Measurements from ENCODE around the gene UGT2B7. TPM values are rescaled to one million over a fixed set of nuclear protein-coding genes. Genes with fewer than 3 reads are reported as not detected.
A peak's percentile ranks its signal among the peaks of the same experiment; 100 is the strongest.

UGT2B7 gene
- total RNA-seq, 1 experiment from 2014 or later, result not detected

DNA sequence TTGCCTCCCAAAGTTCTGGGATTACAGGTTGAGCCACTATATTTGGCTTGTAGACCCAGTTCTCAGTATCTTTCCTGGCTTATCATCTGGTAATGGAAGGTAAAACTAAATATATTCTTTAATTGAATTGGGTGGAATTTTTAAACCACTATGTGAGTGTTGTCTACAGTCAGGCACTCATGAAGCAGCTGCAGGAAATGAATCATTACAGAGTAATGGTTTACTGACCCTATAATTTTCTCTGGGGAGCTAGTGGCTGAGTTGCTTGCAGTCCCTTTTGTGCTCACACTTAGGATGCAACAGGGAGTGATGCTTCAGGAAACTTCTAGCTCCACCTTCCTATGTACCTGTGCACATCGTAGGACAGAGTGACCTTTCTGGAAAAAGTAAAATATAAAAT is 4.1 kb upstream of the UGT2B7 start:
- no peak overlapping the region for H3K4me3 Mint-ChIP-seq
- Histone ChIP-seq H2BK5ac (ENCODE audit: insufficient read length, low read length) (no peak overlapping the region), H3K4me2 (ENCODE audit: insufficient read depth, insufficient read length, low read length) (no peak overlapping the region), H3K4me1 (ENCODE audit: insufficient read depth, low read length) (no peaks in the 10 kb centered on the region), H2BK12ac (ENCODE audit: insufficient read length, low read depth, low read length) (no peak overlapping the region), H3K56ac (ENCODE audit: insufficient read length, low read depth, low read length) (no peak overlapping the region), H3K14ac (ENCODE audit: insufficient read depth, low read length) (no peak overlapping the region), H2AK5ac (ENCODE audit: insufficient read length, low read length) (no peak overlapping the region), H4K5ac (ENCODE audit: insufficient read length, low read depth, low read length) (no peak overlapping the region), H3K9me3 (ENCODE audit: control insufficient read depth, low read depth, low read length) (no peaks in the 10 kb centered on the region), H3K9ac (ENCODE audit: extremely low read depth, insufficient read length, low read length) (no peak overlapping the region), H2BK120ac (ENCODE audit: low read depth, low read length, poor library complexity, severe bottlenecking) (no peak overlapping the region), H2AFZ (ENCODE audit: low read length) (no peak overlapping the region), H3T11ph (ENCODE audit: low read length) (no peak overlapping the region), H3K27ac (ENCODE audit: insufficient read length, low read depth, low read length) (no peak overlapping the region), H3K27me3 (ENCODE audit: insufficient read depth, low read length) (no peaks in the 10 kb centered on the region), H2BK15ac (ENCODE audit: low read depth, low read length) (no peak overlapping the region), H4K8ac (replicated peaks; ENCODE audit: insufficient read length, low read depth, low read length) (no peak overlapping the region), H4K20me1 (ENCODE audit: control insufficient read depth, insufficient read depth, insufficient read length) (no peaks in the 10 kb centered on the region), H2BK20ac (ENCODE audit: low read depth, low read length, poor library complexity, severe bottlenecking) (no peak overlapping the region), H3K4ac (ENCODE audit: low read depth, low read length) (no peak overlapping the region), H3K23ac (ENCODE audit: insufficient read length, low read depth, low read length) (no peak overlapping the region), H3K18ac (ENCODE audit: insufficient read length, low read depth, low read length) (no peak overlapping the region), H3K79me1 (ENCODE audit: insufficient read depth, low read depth, low read length, poor library complexity, severe bottlenecking) (no peaks in the 10 kb centered on the region), H4K91ac (ENCODE audit: insufficient read length, low read depth, low read length) (no peak overlapping the region), H3K23me2 (ENCODE audit: insufficient read length, low read depth, low read length, poor library complexity, severe bottlenecking) (no peaks in the 10 kb centered on the region), H3K79me2 (ENCODE audit: insufficient read depth, low read length) (no peaks in the 10 kb centered on the region)
- TF ChIP-seq, protein P1, sequence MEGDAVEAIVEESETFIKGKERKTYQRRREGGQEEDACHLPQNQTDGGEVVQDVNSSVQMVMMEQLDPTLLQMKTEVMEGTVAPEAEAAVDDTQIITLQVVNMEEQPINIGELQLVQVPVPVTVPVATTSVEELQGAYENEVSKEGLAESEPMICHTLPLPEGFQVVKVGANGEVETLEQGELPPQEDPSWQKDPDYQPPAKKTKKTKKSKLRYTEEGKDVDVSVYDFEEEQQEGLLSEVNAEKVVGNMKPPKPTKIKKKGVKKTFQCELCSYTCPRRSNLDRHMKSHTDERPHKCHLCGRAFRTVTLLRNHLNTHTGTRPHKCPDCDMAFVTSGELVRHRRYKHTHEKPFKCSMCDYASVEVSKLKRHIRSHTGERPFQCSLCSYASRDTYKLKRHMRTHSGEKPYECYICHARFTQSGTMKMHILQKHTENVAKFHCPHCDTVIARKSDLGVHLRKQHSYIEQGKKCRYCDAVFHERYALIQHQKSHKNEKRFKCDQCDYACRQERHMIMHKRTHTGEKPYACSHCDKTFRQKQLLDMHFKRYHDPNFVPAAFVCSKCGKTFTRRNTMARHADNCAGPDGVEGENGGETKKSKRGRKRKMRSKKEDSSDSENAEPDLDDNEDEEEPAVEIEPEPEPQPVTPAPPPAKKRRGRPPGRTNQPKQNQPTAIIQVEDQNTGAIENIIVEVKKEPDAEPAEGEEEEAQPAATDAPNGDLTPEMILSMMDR (conservative IDR thresholded peaks at IDR 0.05), result no peak
- WGBS (ENCODE audit: extremely low coverage, insufficient read length, low lambda C conversion rate), result no CpG with 5 or more reads among the region's 1 CpG
- no peaks in the 10 kb centered on the region for H3K9me3 Mint-ChIP-seq
- no peak for DNase-seq
- H3K27me3 Mint-ChIP-seq (ENCODE audit: low read depth), result no peaks in the 10 kb centered on the region
- H3K27ac Mint-ChIP-seq, result peak overlapping the region in 1 of 3 experiments; percentile 48; a peak in 1 of 7 replicates
- peaks cover 3 to 7% of the 10 kb centered on the region in 2 experiments for H3K4me1 Mint-ChIP-seq
- no peaks in the 10 kb centered on the region for H3K36me3 Mint-ChIP-seq (ENCODE audit: insufficient read depth in 1 of 3, low read depth in 3 of 3)

Data from H9 (cell line).